ENCODE data around the gene LRRC17.

The LRRC17 gene

GRCh38 chr7:102991540-102992214 lies 78.9 kb downstream of the LRRC17 start (continued):
- TF ChIP-seq PRDM6 (tag by site-specific recombination; IDR thresholded peaks at IDR 0.05) (peak; percentile 83), ZNF677 (tag by site-specific recombination; IDR thresholded peaks at IDR 0.05) (no peak), MZF1 (tag by site-specific recombination; IDR thresholded peaks at IDR 0.05; ENCODE audit: borderline replicate concordance) (no peak), HOXA7 (CRISPR knock-in tag; IDR thresholded peaks at IDR 0.05; ENCODE audit: borderline replicate concordance) (no peak), ZNF518A (tag by site-specific recombination; conservative IDR thresholded peaks at IDR 0.05; ENCODE audit: low read depth) (peak; percentile 51), FEZF1 (tag by site-specific recombination; IDR thresholded peaks at IDR 0.05) (peak; percentile 75), KLF8 (tag by site-specific recombination; IDR thresholded peaks at IDR 0.05) (peak; percentile 80; the same call in 1 of the 2 replicates), ZNF768 (tag by site-specific recombination; IDR thresholded peaks at IDR 0.05) (no peak), PATZ1 (tag by site-specific recombination; IDR thresholded peaks at IDR 0.05) (peak; percentile 64; the same call in 1 of the 2 replicates), ZNF394 (tag by site-specific recombination; IDR thresholded peaks at IDR 0.05; ENCODE audit: borderline replicate concordance) (peak; percentile 89; the same call in 1 of the 2 replicates), ZNF449 (tag by site-specific recombination; IDR thresholded peaks at IDR 0.05) (peak; percentile 38; the same call in 1 of the 2 replicates), KLF10 (tag by site-specific recombination; IDR thresholded peaks at IDR 0.05) (peak; percentile 76), ZNF629 (tag by site-specific recombination; IDR thresholded peaks at IDR 0.05) (peak; percentile 93), ZNF600 (tag by site-specific recombination; IDR thresholded peaks at IDR 0.05) (peak; percentile 94), ZNF341 (tag by site-specific recombination; IDR thresholded peaks at IDR 0.05; ENCODE audit: low read depth) (peak; percentile 70), ZNF2 (tag by site-specific recombination; IDR thresholded peaks at IDR 0.05) (peak; percentile 72; the same call in 1 of the 2 replicates), ZSCAN23 (tag by site-specific recombination; IDR thresholded peaks at IDR 0.05) (0 out of 2 replicates have a peak, but pooled peaks have one; percentile 77), ZNF660 (tag by site-specific recombination; IDR thresholded peaks at IDR 0.05) (peak; percentile 93), ZSCAN30 (tag by site-specific recombination; IDR thresholded peaks at IDR 0.05) (0 out of 2 replicates have a peak, but pooled peaks have one; percentile 21), ZNF561 (tag by site-specific recombination; IDR thresholded peaks at IDR 0.05; ENCODE audit: borderline replicate concordance) (no peak), ZSCAN18 (tag by site-specific recombination; IDR thresholded peaks at IDR 0.05) (peak; percentile 48; the same call in 1 of the 2 replicates)
- TF ChIP-seq, protein P1, sequence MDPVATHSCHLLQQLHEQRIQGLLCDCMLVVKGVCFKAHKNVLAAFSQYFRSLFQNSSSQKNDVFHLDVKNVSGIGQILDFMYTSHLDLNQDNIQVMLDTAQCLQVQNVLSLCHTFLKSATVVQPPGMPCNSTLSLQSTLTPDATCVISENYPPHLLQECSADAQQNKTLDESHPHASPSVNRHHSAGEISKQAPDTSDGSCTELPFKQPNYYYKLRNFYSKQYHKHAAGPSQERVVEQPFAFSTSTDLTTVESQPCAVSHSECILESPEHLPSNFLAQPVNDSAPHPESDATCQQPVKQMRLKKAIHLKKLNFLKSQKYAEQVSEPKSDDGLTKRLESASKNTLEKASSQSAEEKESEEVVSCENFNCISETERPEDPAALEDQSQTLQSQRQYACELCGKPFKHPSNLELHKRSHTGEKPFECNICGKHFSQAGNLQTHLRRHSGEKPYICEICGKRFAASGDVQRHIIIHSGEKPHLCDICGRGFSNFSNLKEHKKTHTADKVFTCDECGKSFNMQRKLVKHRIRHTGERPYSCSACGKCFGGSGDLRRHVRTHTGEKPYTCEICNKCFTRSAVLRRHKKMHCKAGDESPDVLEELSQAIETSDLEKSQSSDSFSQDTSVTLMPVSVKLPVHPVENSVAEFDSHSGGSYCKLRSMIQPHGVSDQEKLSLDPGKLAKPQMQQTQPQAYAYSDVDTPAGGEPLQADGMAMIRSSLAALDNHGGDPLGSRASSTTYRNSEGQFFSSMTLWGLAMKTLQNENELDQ (tag by site-specific recombination; IDR thresholded peaks at IDR 0.05; ENCODE audit: low read depth), result no peak
- TF ChIP-seq, protein P2, sequence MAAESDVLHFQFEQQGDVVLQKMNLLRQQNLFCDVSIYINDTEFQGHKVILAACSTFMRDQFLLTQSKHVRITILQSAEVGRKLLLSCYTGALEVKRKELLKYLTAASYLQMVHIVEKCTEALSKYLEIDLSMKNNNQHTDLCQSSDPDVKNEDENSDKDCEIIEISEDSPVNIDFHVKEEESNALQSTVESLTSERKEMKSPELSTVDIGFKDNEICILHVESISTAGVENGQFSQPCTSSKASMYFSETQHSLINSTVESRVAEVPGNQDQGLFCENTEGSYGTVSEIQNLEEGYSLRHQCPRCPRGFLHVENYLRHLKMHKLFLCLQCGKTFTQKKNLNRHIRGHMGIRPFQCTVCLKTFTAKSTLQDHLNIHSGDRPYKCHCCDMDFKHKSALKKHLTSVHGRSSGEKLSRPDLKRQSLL (tag by site-specific recombination; IDR thresholded peaks at IDR 0.05), result peak; percentile 90

Measured in HEK293 (cell line).